ENCODE results near the gene WHRN. TPM values are rescaled to one million over a fixed set of nuclear protein-coding genes. Genes with fewer than 3 reads are reported as not detected.

WHRN gene
- total and polyA plus RNA-seq, 7 experiments from 2014 or later, result 0.12 to 24.0 (median 2.5) TPM; not detected in 1

GRCh38 chr9:114450833-114451706 is 54.2 kb downstream of the WHRN start:
- Mint-ChIP-seq H3K4me3 (peak overlapping the region in 5 of 10 donors; percentile 6 to 51 (median 39)), H3K27me3 (peaks cover 0 to 22% (median 0%) of the 10 kb centered on the region in 5 donors), H3K9me3 (peaks cover 0 to 22% (median 6%) of the 10 kb centered on the region in 11 donors), H3K36me3 (peaks cover 0 to 9% (median 4%) of the 10 kb centered on the region in 5 donors), H3K4me1 (peaks cover 15 to 34% (median 24%) of the 10 kb centered on the region in 7 donors), H3K27ac (peak overlapping the region in 8 of 9 donors; percentile 69 to 95 (median 76))
- ChIA-PET CTCF (interaction anchor here (0.6 to 1.1 kb wide), 4 partner anchors 16 to 557 kb away, joined by 3 to 4 read pairs (median 3); no protein-coding TSS in a partner anchor), POLR2A (interaction anchor here (0.9 to 1.3 kb wide), 2 partner anchors 25 to 33 kb away, joined by 3 read pairs; no protein-coding TSS in a partner anchor)
- H3K27me3 ChIP-seq (ENCODE audit: control insufficient read depth in 2 of 2, insufficient read depth in 2 of 2, low read length in 2 of 2), result no peaks in the 10 kb centered on the region
- ATAC-seq (peak; percentile 80), DNase-seq (peak in 3 of 9 donors; percentile 18 to 27 (median 23))
- H3K4me1 ChIP-seq (ENCODE audit: control insufficient read depth in 2 of 2, insufficient read depth in 2 of 2, low read length in 2 of 2), result peaks cover 7 to 22% of the 10 kb centered on the region in 2 donors
- H3K27ac ChIP-seq (ENCODE audit: low read depth, low read length), result peak overlapping the region; percentile 38
- intact Hi-C loops (cut with micrococcal nuclease), result loop anchor here in 1 of 2 donors (5.0 kb wide), 2 partner anchors 36 to 56 kb away; partner anchors contain the start of gene WHRN
- no peak overlapping the region for H3K4me3 ChIP-seq (ENCODE audit: low read length)
- no peaks in the 10 kb centered on the region for H3K9me3 ChIP-seq (ENCODE audit: control insufficient read depth in 2 of 3, low read length in 3 of 3)
- no peaks in the 10 kb centered on the region for H3K36me3 ChIP-seq (ENCODE audit: control insufficient read depth in 2 of 3, insufficient read depth in 3 of 3, low read length in 3 of 3)

GRCh38 chr9:114450181-114450580 is 55.1 kb downstream of the WHRN start:
- Histone ChIP-seq H3K4me3 (ENCODE audit: low read length) (no peak overlapping the region), H3K27me3 (ENCODE audit: control insufficient read depth in 2 of 2, insufficient read depth in 2 of 2, low read length in 2 of 2) (no peaks in the 10 kb centered on the region), H3K27ac (ENCODE audit: low read depth, low read length) (no peak overlapping the region), H3K9me3 (ENCODE audit: control insufficient read depth in 2 of 3, low read length in 3 of 3) (no peaks in the 10 kb centered on the region), H3K36me3 (ENCODE audit: control insufficient read depth in 2 of 3, insufficient read depth in 3 of 3, low read length in 3 of 3) (no peaks in the 10 kb centered on the region), H3K4me1 (ENCODE audit: control insufficient read depth in 2 of 2, insufficient read depth in 2 of 2, low read length in 2 of 2) (peaks cover 7 to 22% of the 10 kb centered on the region in 2 donors)
- DNase-seq (no peak), ATAC-seq (no peak)
- CTCF ChIA-PET, result interaction anchor here (0.5 to 1.1 kb wide), 2 partner anchors 15 to 520 kb away, joined by 3 to 4 read pairs; no protein-coding TSS in a partner anchor
- POLR2A ChIA-PET, result interaction anchor here (0.9 to 1.4 kb wide), 3 partner anchors 10 to 34 kb away, joined by 3 to 9 read pairs (median 3); no protein-coding TSS in a partner anchor
- Mint-ChIP-seq H3K4me3 (no peak overlapping the region), H3K9me3 (peaks cover 0 to 22% (median 6%) of the 10 kb centered on the region in 11 donors), H3K36me3 (peaks cover 0 to 9% (median 4%) of the 10 kb centered on the region in 5 donors), H3K27ac (no peak overlapping the region), H3K4me1 (peaks cover 15 to 34% (median 24%) of the 10 kb centered on the region in 7 donors), H3K27me3 (peaks cover 0 to 17% (median 0%) of the 10 kb centered on the region in 5 donors)
- intact Hi-C loops (cut with micrococcal nuclease), result loop anchor here in 1 of 2 donors (5.0 kb wide), 2 partner anchors 37 to 57 kb away; partner anchors contain the start of gene WHRN

- Mint-ChIP-seq H3K9me3 (peaks cover 0 to 16% (median 4%) of the 10 kb centered on the region in 11 donors), H3K27me3 (peaks cover 0 to 7% (median 0%) of the 10 kb centered on the region in 5 donors), H3K4me1 (peaks cover 15 to 34% (median 24%) of the 10 kb centered on the region in 7 donors), H3K36me3 (peaks cover 0 to 8% (median 4%) of the 10 kb centered on the region in 5 donors), H3K27ac (no peak overlapping the region), H3K4me3 (no peak overlapping the region)
- POLR2A ChIA-PET, result interaction anchor here (1.0 to 1.4 kb wide), 2 partner anchors 9 to 176 kb away, joined by 3 to 9 read pairs; no protein-coding TSS in a partner anchor
- no peak for DNase-seq
- intact Hi-C loops (cut with micrococcal nuclease), result no loop called here
- no peak for ATAC-seq
- Histone ChIP-seq H3K4me1 (ENCODE audit: control insufficient read depth in 2 of 2, insufficient read depth in 2 of 2, low read length in 2 of 2) (peaks cover 7 to 22% of the 10 kb centered on the region in 2 donors), H3K9me3 (ENCODE audit: control insufficient read depth in 2 of 3, low read length in 3 of 3) (no peaks in the 10 kb centered on the region), H3K4me3 (ENCODE audit: low read length) (no peak overlapping the region), H3K36me3 (ENCODE audit: control insufficient read depth in 2 of 3, insufficient read depth in 3 of 3, low read length in 3 of 3) (no peaks in the 10 kb centered on the region), H3K27me3 (ENCODE audit: control insufficient read depth in 2 of 2, insufficient read depth in 2 of 2, low read length in 2 of 2) (no peaks in the 10 kb centered on the region), H3K27ac (ENCODE audit: low read depth, low read length) (no peak overlapping the region)
- CTCF ChIA-PET, result no interaction called here
Measured at GRCh38 chr9:114449236-114449635, 56.0 kb downstream of the WHRN start.

GRCh38 chr9:114448706-114449105 is 56.6 kb downstream of the WHRN start:
- Mint-ChIP-seq H3K36me3 (peaks cover 0 to 6% (median 4%) of the 10 kb centered on the region in 5 donors), H3K27ac (no peak overlapping the region), H3K27me3 (peaks cover 0 to 2% (median 0%) of the 10 kb centered on the region in 5 donors), H3K4me1 (peaks cover 15 to 33% (median 23%) of the 10 kb centered on the region in 7 donors), H3K4me3 (no peak overlapping the region), H3K9me3 (peaks cover 0 to 11% (median 4%) of the 10 kb centered on the region in 11 donors)
- intact Hi-C loops (cut with micrococcal nuclease), result no loop called here
- Histone ChIP-seq H3K9me3 (ENCODE audit: control insufficient read depth in 2 of 3, low read length in 3 of 3) (no peaks in the 10 kb centered on the region), H3K36me3 (ENCODE audit: control insufficient read depth in 2 of 3, insufficient read depth in 3 of 3, low read length in 3 of 3) (no peaks in the 10 kb centered on the region), H3K4me3 (ENCODE audit: low read length) (no peak overlapping the region), H3K27me3 (ENCODE audit: control insufficient read depth in 2 of 2, insufficient read depth in 2 of 2, low read length in 2 of 2) (no peaks in the 10 kb centered on the region), H3K4me1 (ENCODE audit: control insufficient read depth in 2 of 2, insufficient read depth in 2 of 2, low read length in 2 of 2) (peaks cover 7 to 22% of the 10 kb centered on the region in 2 donors), H3K27ac (ENCODE audit: low read depth, low read length) (no peak overlapping the region)
- ChIA-PET POLR2A (interaction anchor here (1.0 to 1.4 kb wide), 2 partner anchors 8 to 177 kb away, joined by 3 to 9 read pairs; no protein-coding TSS in a partner anchor), CTCF (no interaction called here)
- DNase-seq (no peak), ATAC-seq (no peak)

- no peaks in the 10 kb centered on the region for H3K36me3 ChIP-seq (ENCODE audit: control insufficient read depth in 2 of 3, insufficient read depth in 3 of 3, low read length in 3 of 3)
- Mint-ChIP-seq H3K4me1 (peaks cover 5 to 14% (median 7%) of the 10 kb centered on the region in 7 donors), H3K4me3 (no peak overlapping the region), H3K36me3 (no peaks in the 10 kb centered on the region), H3K9me3 (no peaks in the 10 kb centered on the region), H3K27ac (peak overlapping the region in 2 of 9 donors; percentile 15 to 43), H3K27me3 (no peaks in the 10 kb centered on the region)
- no peak overlapping the region for H3K4me3 ChIP-seq (ENCODE audit: low read length)
- ChIA-PET CTCF (no interaction called here), POLR2A (interaction anchor here (0.7 kb wide), 1 partner anchor 69 kb away, joined by 3 read pairs; no protein-coding TSS in a partner anchor)
- peaks cover 0 to 8% of the 10 kb centered on the region in 2 donors for H3K4me1 ChIP-seq (ENCODE audit: control insufficient read depth in 2 of 2, insufficient read depth in 2 of 2, low read length in 2 of 2)
- DNase-seq (no peak), ATAC-seq (no peak)
- no peaks in the 10 kb centered on the region for H3K27me3 ChIP-seq (ENCODE audit: control insufficient read depth in 2 of 2, insufficient read depth in 2 of 2, low read length in 2 of 2)
- no peaks in the 10 kb centered on the region for H3K9me3 ChIP-seq (ENCODE audit: control insufficient read depth in 2 of 3, low read length in 3 of 3)
- H3K27ac ChIP-seq (ENCODE audit: low read depth, low read length), result no peak overlapping the region
- intact Hi-C loops (cut with micrococcal nuclease), result no loop called here
Measured at GRCh38 chr9:114446672-114447450, 58.4 kb downstream of the WHRN start.

GRCh38 chr9:114446036-114446435 is 59.2 kb downstream of the WHRN start:
- DNase-seq, result no peak
- ChIA-PET POLR2A (no interaction called here), CTCF (no interaction called here)
- H3K36me3 Mint-ChIP-seq, result no peaks in the 10 kb centered on the region
- Histone ChIP-seq H3K36me3 (ENCODE audit: control insufficient read depth in 2 of 3, insufficient read depth in 3 of 3, low read length in 3 of 3) (no peaks in the 10 kb centered on the region), H3K4me1 (ENCODE audit: control insufficient read depth in 2 of 2, insufficient read depth in 2 of 2, low read length in 2 of 2) (no peaks in the 10 kb centered on the region), H3K4me3 (ENCODE audit: low read length) (no peak overlapping the region), H3K9me3 (ENCODE audit: control insufficient read depth in 2 of 3, low read length in 3 of 3) (no peaks in the 10 kb centered on the region), H3K27ac (ENCODE audit: low read depth, low read length) (no peak overlapping the region), H3K27me3 (ENCODE audit: control insufficient read depth in 2 of 2, insufficient read depth in 2 of 2, low read length in 2 of 2) (no peaks in the 10 kb centered on the region)
- H3K4me3 Mint-ChIP-seq, result no peak overlapping the region
- intact Hi-C loops (cut with micrococcal nuclease), result no loop called here
- H3K27ac Mint-ChIP-seq, result peak overlapping the region in 1 of 9 donors; percentile 3
- H3K27me3 Mint-ChIP-seq, result no peaks in the 10 kb centered on the region
- H3K4me1 Mint-ChIP-seq, result peaks cover 0 to 6% (median 3%) of the 10 kb centered on the region in 7 donors
- no peaks in the 10 kb centered on the region for H3K9me3 Mint-ChIP-seq
- no peak for ATAC-seq

Data from naive thymus-derived CD4-positive, alpha-beta T cell (primary cell).